Gastrocnemius medialis (tissue), 4 donors: ENCODE measurements around the gene CCDC201. TPM values are rescaled to one million over a fixed set of nuclear protein-coding genes. Genes with fewer than 3 reads are reported as not detected.

Experiments
- ATAC-seq, 2 donors: fragments of 150-250 bp; one replicate each; pipeline ENCODE4 v1.9.1; 2016
- DNase-seq, 2 donors: peaks; one replicate each; pipeline ENCODE4 v3.0.0-alpha.2; 2019
- H3K27ac ChIP-seq, 4 donors: fragments of 200-600 bp; sonication (generic); 1 replicate in 1 of 4; 2 replicates in 3 of 4; pipeline ENCODE4 v1.5.1; 2016 to 2018; ENCODE audit warnings: mild to moderate bottlenecking in 2 of 4, moderate library complexity in 1 of 4
- H3K27me3 ChIP-seq, 3 donors: fragments of 200-600 bp; sonication (generic) in 2 of 3; 1 replicate in 1 of 3; 2 replicates in 2 of 3; pipeline versions ENCODE4 v1.5.1 to v1.6.0; 2016 to 2019; ENCODE audit warnings: mild to moderate bottlenecking in 1 of 3, moderate library complexity in 1 of 3
- H3K36me3 ChIP-seq, 2 donors: fragments of 200-600 bp; sonication (generic) in 1 of 2; one replicate each; pipeline ENCODE4 v1.5.1; 2017 to 2018
- H3K4me1 ChIP-seq, 2 donors: fragments of 200-600 bp; sonication (generic) in 1 of 2; one replicate each; pipeline ENCODE4 v1.5.1; 2016 to 2017; ENCODE audit warnings: mild to moderate bottlenecking in 2 of 2
- H3K4me3 ChIP-seq, 4 donors: fragments of 200-600 bp; sonication (generic) in 3 of 4; 1 replicate in 1 of 4; 2 replicates in 3 of 4; pipeline ENCODE4 v1.5.1; 2016 to 2019; ENCODE audit warnings: mild to moderate bottlenecking in 2 of 4
- H3K9me3 ChIP-seq, 3 donors: fragments of 200-600 bp; sonication (generic) in 2 of 3; 1 replicate in 1 of 3; 2 replicates in 2 of 3; pipeline ENCODE4 v1.5.1; 2016 to 2019
- POLR2A ChIP-seq, 2 donors: fragments of 450-650 bp; IDR thresholded peaks; one replicate each; pipeline ENCODE4 v1.6.1; 2017; ENCODE audit warnings: antibody characterized with exemption in 2 of 2, mild to moderate bottlenecking in 2 of 2, moderate library complexity in 2 of 2
- in situ Hi-C, 4 donors: fragments of 200-750 bp; cut with MboI; loops; one replicate each; pipeline versions ENCODE4 v1.15.0 to v1.8.0; 2017; ENCODE audit warnings: low sequenced_read_pairs in 4 of 4
- intact Hi-C: fragments of 100-400 bp; cut with DNase I; formaldehyde crosslinking; loops from one replicate; pipeline ENCODE4 v1.15.1; 2023; ENCODE audit warnings: low total_unique reads
- total RNA-seq, 4 donors: library from RNA; depleted of rRNA; stranded (reverse); fragments of >200 nt; gene quantifications; one replicate each; pipeline versions ENCODE4 v1.1.0 to v1.2.3, GENCODE V29; 2016
- TF ChIP-seq, protein P1 (sequence below), 5 experiments: fragments of 450-650 bp in 3 of 5; fragments of 200-600 bp in 2 of 5; sonication (generic) in 2 of 5; IDR thresholded peaks in 4 of 5; conservative IDR thresholded peaks in 1 of 5; 1 replicate in 4 of 5; 2 replicates in 1 of 5; pipeline ENCODE4 v1.5.1; 2016 to 2019; ENCODE audit warnings: antibody characterized with exemption in 5 of 5, mild to moderate bottlenecking in 3 of 5, moderate library complexity in 3 of 5

The CCDC201 gene
- total RNA-seq, 4 donors from 2014 or later: not detected

DNA sequence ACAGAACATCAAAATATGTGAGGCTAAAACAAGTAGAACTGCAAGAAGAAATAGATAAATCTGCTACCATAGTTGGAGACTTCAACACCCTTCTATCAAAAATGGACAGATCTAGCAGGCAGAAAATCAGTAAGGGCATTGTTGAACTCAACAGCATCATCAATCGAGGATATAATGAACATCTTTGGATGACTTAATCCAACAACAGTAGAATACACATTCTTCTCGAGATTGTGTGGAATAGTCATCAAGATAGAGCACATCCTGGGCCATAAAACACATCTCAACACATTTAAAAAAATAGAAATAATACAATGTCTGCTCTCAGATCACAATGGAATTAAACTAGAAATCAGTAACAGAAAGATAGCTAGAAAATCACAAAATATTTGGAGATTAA is 25.3 kb upstream of the CCDC201 start:
- Histone ChIP-seq H3K9me3 (no peaks in the 10 kb centered on the region), H3K4me1 (no peaks in the 10 kb centered on the region), H3K4me3 (no peak overlapping the region), H3K27me3 (no peaks in the 10 kb centered on the region), H3K36me3 (no peaks in the 10 kb centered on the region), H3K27ac (no peak overlapping the region)
- TF ChIP-seq POLR2A (IDR thresholded peaks at IDR 0.05): no peak
- TF ChIP-seq, protein P1, sequence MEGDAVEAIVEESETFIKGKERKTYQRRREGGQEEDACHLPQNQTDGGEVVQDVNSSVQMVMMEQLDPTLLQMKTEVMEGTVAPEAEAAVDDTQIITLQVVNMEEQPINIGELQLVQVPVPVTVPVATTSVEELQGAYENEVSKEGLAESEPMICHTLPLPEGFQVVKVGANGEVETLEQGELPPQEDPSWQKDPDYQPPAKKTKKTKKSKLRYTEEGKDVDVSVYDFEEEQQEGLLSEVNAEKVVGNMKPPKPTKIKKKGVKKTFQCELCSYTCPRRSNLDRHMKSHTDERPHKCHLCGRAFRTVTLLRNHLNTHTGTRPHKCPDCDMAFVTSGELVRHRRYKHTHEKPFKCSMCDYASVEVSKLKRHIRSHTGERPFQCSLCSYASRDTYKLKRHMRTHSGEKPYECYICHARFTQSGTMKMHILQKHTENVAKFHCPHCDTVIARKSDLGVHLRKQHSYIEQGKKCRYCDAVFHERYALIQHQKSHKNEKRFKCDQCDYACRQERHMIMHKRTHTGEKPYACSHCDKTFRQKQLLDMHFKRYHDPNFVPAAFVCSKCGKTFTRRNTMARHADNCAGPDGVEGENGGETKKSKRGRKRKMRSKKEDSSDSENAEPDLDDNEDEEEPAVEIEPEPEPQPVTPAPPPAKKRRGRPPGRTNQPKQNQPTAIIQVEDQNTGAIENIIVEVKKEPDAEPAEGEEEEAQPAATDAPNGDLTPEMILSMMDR (IDR thresholded peaks at IDR 0.05 in 4 of 5, conservative IDR thresholded peaks at IDR 0.05 in 1 of 5): no peak
- ATAC-seq: no peak
- DNase-seq: no peak
- intact Hi-C loops (no loop called here), in situ Hi-C loops (no loop called here)

DNA sequence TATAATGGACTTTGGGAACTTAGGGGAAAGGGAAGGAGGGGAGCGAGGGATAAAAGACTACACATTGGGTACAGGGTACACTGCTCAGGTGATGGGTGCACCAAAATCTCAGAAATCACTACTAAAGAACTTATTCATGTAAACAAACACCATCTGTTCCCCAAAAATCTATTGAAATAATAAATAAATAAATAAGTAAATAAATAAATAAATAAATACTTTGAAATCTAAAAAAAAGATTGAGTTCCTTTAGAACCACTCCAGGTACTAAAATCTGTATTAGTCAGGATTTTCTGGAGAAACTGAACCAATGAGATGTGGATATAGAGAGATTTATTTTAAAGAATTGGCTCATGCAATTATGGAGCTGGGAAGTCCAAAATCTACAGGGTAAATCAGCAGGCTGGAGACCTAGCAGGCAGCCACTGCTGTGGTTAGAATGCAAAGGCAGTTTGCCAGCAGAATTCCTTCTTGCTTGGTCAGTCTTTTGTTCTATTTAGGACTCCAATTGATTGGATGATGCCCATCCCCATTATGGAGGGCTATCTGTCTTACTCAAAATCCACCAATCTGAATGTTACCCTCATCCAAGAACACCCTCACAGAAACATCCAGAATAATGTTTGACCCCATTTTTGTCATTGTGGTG is 24.3 kb upstream of the CCDC201 start:
- H3K4me1 ChIP-seq: no peaks in the 10 kb centered on the region
- intact Hi-C loops (no loop called here), in situ Hi-C loops (no loop called here)
- ATAC-seq (no peak), DNase-seq (no peak)
- H3K27ac ChIP-seq: no peak overlapping the region
- H3K36me3 ChIP-seq: no peaks in the 10 kb centered on the region
- no peaks in the 10 kb centered on the region for H3K9me3 ChIP-seq
- H3K4me3 ChIP-seq: no peak overlapping the region
- H3K27me3 ChIP-seq: no peaks in the 10 kb centered on the region
- TF ChIP-seq, protein P1 (IDR thresholded peaks at IDR 0.05 in 4 of 5, conservative IDR thresholded peaks at IDR 0.05 in 1 of 5): no peak
- no peak for TF ChIP-seq POLR2A (IDR thresholded peaks at IDR 0.05)

DNA sequence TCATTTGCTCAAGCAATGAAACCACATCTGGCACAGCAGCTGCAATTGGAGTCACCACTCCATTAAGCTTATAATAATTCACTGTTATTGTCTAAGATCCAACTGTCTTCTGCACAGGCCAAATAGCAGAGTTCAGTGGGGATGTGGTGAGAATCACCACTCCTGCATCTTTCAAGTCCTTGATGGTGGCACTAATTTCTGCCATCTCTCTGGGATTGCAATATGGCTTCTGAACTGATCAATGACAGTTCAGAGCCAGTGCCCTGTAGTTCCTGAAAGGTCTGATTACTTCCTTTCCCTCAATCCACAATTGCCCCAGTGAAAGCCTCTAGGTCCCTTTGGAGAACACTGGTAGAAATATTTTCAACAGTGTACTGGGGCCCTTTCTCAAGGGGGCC is 21.8 kb upstream of the CCDC201 start:
- no peak for ATAC-seq
- no peaks in the 10 kb centered on the region for H3K4me1 ChIP-seq
- H3K4me3 ChIP-seq: no peak overlapping the region
- H3K27ac ChIP-seq: no peak overlapping the region
- peaks cover 0 to 4% (median 2%) of the 10 kb centered on the region in 3 donors for H3K27me3 ChIP-seq
- in situ Hi-C loops (no loop called here), intact Hi-C loops (no loop called here)
- H3K36me3 ChIP-seq: no peaks in the 10 kb centered on the region
- no peaks in the 10 kb centered on the region for H3K9me3 ChIP-seq
- DNase-seq: no peak
- TF ChIP-seq POLR2A (IDR thresholded peaks at IDR 0.05): no peak
- TF ChIP-seq, protein P1 (IDR thresholded peaks at IDR 0.05 in 4 of 5, conservative IDR thresholded peaks at IDR 0.05 in 1 of 5): no peak

DNA sequence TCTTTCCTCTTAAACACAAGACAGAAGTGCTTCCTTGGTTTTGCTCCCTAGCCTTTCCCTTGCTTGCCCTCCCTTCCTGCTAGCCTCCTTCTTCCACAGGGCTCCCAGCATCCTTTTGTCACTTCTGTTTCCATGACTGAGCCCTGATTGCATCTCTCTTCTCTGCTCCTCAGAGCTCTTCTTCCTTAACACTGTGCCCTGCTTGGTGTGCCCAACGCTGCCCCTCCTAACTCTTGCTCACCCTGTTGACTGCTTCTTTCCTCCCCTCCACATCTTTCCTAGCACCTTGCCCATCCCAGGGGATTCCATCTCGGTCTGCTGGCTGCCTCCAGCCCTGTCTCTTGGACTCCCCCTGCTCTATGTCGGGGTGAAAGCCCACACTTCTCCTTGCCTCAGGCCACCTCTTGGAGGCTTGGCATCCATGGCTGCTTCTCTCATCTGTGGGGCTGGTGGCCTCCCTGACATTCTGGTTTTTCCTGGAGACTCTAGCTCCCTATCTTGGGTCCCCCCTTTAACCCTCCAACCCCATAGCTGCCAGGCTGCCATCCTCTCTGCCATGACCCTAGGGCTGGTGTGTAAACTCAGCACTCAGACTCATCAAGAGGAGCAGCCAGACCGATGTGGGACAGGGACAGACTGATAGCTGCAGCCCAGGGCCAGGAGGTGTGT is 21.2 kb upstream of the CCDC201 start:
- H3K27me3 ChIP-seq: peaks cover 2 to 8% (median 6%) of the 10 kb centered on the region in 3 donors
- H3K36me3 ChIP-seq: no peaks in the 10 kb centered on the region
- in situ Hi-C loops (no loop called here), intact Hi-C loops (no loop called here)
- ATAC-seq (no peak), DNase-seq (no peak)
- no peak overlapping the region for H3K27ac ChIP-seq
- no peaks in the 10 kb centered on the region for H3K4me1 ChIP-seq
- H3K9me3 ChIP-seq: no peaks in the 10 kb centered on the region
- no peak overlapping the region for H3K4me3 ChIP-seq
- TF ChIP-seq, protein P1 (IDR thresholded peaks at IDR 0.05 in 4 of 5, conservative IDR thresholded peaks at IDR 0.05 in 1 of 5): no peak
